AG10803 (cell line): ENCODE measurements around the gene PNPLA3.

ENCODE experiments used
- DNase-seq: peaks from one replicate; pipeline ENCODE4 v3.0.0; 2010; ENCODE audit warnings: low read depth
- H3K4me3 ChIP-seq: 2 replicates; pipeline ENCODE4 v1.5.1; 2011; ENCODE audit warnings: mild to moderate bottlenecking, low read length, control low read depth
- CTCF ChIP-seq: conservative IDR thresholded peaks from 2 replicates; pipeline ENCODE4 v1.5.1; 2011; ENCODE audit warnings: mild to moderate bottlenecking, low read length, control low read depth, inconsistent platforms

The PNPLA3 gene

GRCh38 chr22:43925433-43926348 is 2.1 kb downstream of the PNPLA3 start:
- H3K4me3 ChIP-seq, result peak overlapping the region; percentile 49; the same call in 1 of the 2 replicates
- no peak for TF ChIP-seq CTCF
- no peak for DNase-seq

- TF ChIP-seq CTCF, result no peak
- no peak for DNase-seq
- H3K4me3 ChIP-seq, result no peak overlapping the region
Observed at GRCh38 chr22:43926349-43926710, 2.7 kb downstream of the PNPLA3 start.

- no peak for TF ChIP-seq CTCF
- H3K4me3 ChIP-seq, result no peak overlapping the region
- no peak for DNase-seq
Observed at GRCh38 chr22:43928468-43928867, 4.9 kb downstream of the PNPLA3 start.

- no peak for TF ChIP-seq CTCF
- no peak for DNase-seq
- H3K4me3 ChIP-seq, result no peak overlapping the region
Observed at GRCh38 chr22:43928908-43929307, 5.3 kb downstream of the PNPLA3 start.

GRCh38 chr22:43931771-43932170 is 8.2 kb downstream of the PNPLA3 start:
- no peak overlapping the region for H3K4me3 ChIP-seq
- DNase-seq, result peak; percentile 57
- TF ChIP-seq CTCF, result no peak

GRCh38 chr22:43941449-43941848 is 17.8 kb downstream of the PNPLA3 start:
- no peak overlapping the region for H3K4me3 ChIP-seq
- no peak for TF ChIP-seq CTCF
- DNase-seq, result no peak
